ENCODE results near the gene LZTR1. TPM values are rescaled to one million over a fixed set of nuclear protein-coding genes. Genes with fewer than 3 reads are reported as not detected.

The LZTR1 gene
- polyA plus RNA-seq, 1 of the 3 experiments (the other 2 are of a cell fraction), result 37.7 TPM

- H3K4me3 ChIP-seq (ENCODE audit: low read depth in 2 of 2, low read length in 1 of 2), result no peak overlapping the region
- H3K79me2 ChIP-seq (ENCODE audit: insufficient read depth), result no peaks in the 10 kb centered on the region
- no peak overlapping the region for H3K27ac ChIP-seq (ENCODE audit: low read depth in 2 of 2, low read length in 1 of 2)
- no peaks in the 10 kb centered on the region for H3K9me2 ChIP-seq
- no peak for DNase-seq
- no peaks in the 10 kb centered on the region for H3F3A ChIP-seq (replicated peaks; ENCODE audit: insufficient read depth)
- TF ChIP-seq JUND (IDR thresholded peaks at IDR 0.05), result no peak
- TF ChIP-seq FOXJ3 (CRISPR knock-in tag; IDR thresholded peaks at IDR 0.05), result no peak
- no peak for TF ChIP-seq CTCF (IDR thresholded peaks at IDR 0.05)
- no peak for TF ChIP-seq FOSL2 (IDR thresholded peaks at IDR 0.05; ENCODE audit: borderline replicate concordance, low read depth)
- no peak for TF ChIP-seq ELF1 (IDR thresholded peaks at IDR 0.05)
- TF ChIP-seq, protein P1, sequence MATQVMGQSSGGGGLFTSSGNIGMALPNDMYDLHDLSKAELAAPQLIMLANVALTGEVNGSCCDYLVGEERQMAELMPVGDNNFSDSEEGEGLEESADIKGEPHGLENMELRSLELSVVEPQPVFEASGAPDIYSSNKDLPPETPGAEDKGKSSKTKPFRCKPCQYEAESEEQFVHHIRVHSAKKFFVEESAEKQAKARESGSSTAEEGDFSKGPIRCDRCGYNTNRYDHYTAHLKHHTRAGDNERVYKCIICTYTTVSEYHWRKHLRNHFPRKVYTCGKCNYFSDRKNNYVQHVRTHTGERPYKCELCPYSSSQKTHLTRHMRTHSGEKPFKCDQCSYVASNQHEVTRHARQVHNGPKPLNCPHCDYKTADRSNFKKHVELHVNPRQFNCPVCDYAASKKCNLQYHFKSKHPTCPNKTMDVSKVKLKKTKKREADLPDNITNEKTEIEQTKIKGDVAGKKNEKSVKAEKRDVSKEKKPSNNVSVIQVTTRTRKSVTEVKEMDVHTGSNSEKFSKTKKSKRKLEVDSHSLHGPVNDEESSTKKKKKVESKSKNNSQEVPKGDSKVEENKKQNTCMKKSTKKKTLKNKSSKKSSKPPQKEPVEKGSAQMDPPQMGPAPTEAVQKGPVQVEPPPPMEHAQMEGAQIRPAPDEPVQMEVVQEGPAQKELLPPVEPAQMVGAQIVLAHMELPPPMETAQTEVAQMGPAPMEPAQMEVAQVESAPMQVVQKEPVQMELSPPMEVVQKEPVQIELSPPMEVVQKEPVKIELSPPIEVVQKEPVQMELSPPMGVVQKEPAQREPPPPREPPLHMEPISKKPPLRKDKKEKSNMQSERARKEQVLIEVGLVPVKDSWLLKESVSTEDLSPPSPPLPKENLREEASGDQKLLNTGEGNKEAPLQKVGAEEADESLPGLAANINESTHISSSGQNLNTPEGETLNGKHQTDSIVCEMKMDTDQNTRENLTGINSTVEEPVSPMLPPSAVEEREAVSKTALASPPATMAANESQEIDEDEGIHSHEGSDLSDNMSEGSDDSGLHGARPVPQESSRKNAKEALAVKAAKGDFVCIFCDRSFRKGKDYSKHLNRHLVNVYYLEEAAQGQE (IDR thresholded peaks at IDR 0.05; ENCODE audit: low read depth, low read length), result no peak
- no peak for TF ChIP-seq RFX5 (IDR thresholded peaks at IDR 0.05; ENCODE audit: low read length)
- no peak for TF ChIP-seq SMC3 (IDR thresholded peaks at IDR 0.05; ENCODE audit: low read depth, low read length)
- TF ChIP-seq RAD21 (IDR thresholded peaks at IDR 0.05; ENCODE audit: low read length), result no peak
- no peak for TF ChIP-seq NRF1 (IDR thresholded peaks at IDR 0.05; ENCODE audit: low read depth, low read length)
- no peak for TF ChIP-seq RXRA (IDR thresholded peaks at IDR 0.05; ENCODE audit: borderline replicate concordance, low read depth)
- no peak for TF ChIP-seq MAX (IDR thresholded peaks at IDR 0.05; ENCODE audit: low read depth)
- no peak for TF ChIP-seq YY1 (IDR thresholded peaks at IDR 0.05; ENCODE audit: low read depth)
- no peak for TF ChIP-seq TCF12 (IDR thresholded peaks at IDR 0.05)
- TF ChIP-seq CHD2 (IDR thresholded peaks at IDR 0.05; ENCODE audit: low read length, partially characterized antibody), result no peak
- no peak for TF ChIP-seq RCOR1 (IDR thresholded peaks at IDR 0.05; ENCODE audit: low read length)
- TF ChIP-seq EP300 (IDR thresholded peaks at IDR 0.05; ENCODE audit: borderline replicate concordance in 1 of 2, low read depth in 1 of 2, low read length in 1 of 2), result no peak
- H3K4me1 ChIP-seq (ENCODE audit: control insufficient read depth in 1 of 2, insufficient read depth in 2 of 2, low read depth in 1 of 2, low read length in 1 of 2), result peaks cover 0 to 15% of the 10 kb centered on the region in 2 experiments; a peak in 2 of 4 replicates
- H3K4me2 ChIP-seq, result no peak overlapping the region
- WGBS (ENCODE audit: low lambda C conversion rate), result 28% methylated on average over 2 of the region's 11 CpGs
- H3K9ac ChIP-seq, result no peak overlapping the region
- no peak overlapping the region for H2AFZ ChIP-seq (ENCODE audit: low read depth)
- POLR2A ChIA-PET, result no interaction called here
- H3K27me3 ChIP-seq (ENCODE audit: insufficient read depth), result no peaks in the 10 kb centered on the region
- CTCF ChIA-PET, result interaction anchor here (7.4 kb wide), 1 partner anchor 14 kb away, joined by 44 read pairs; no protein-coding TSS in a partner anchor
- H3K9me3 ChIP-seq, result no peaks in the 10 kb centered on the region
- H4K20me1 ChIP-seq (ENCODE audit: insufficient read depth), result no peaks in the 10 kb centered on the region
- H3K36me3 ChIP-seq (replicated peaks in 1 of 2; ENCODE audit: control insufficient read depth in 1 of 2, insufficient read depth in 2 of 2, low read length in 1 of 2), result no peaks in the 10 kb centered on the region
Observed at GRCh38 chr22:20977019-20977418, 5.1 kb upstream of the LZTR1 start.

All from SK-N-SH (cell line).